ENCODE measurements around the gene CPXM2.

Gene CPXM2

GRCh38 chr10:123926401-123927264, 35.0 kb upstream of the CPXM2 start:
- Histone ChIP-seq H3K9ac (ENCODE audit: low read depth in 1 of 2, low read length in 2 of 2) (no peak overlapping the region), H3K27ac (ENCODE audit: low read depth in 2 of 2, low read length in 2 of 2) (no peak overlapping the region), H3K4me1 (ENCODE audit: control insufficient read depth in 2 of 2, insufficient read depth in 2 of 2, low read length in 2 of 2) (no peaks in the 10 kb centered on the region), H3K4me3 (ENCODE audit: low read length in 2 of 2) (no peak overlapping the region), H3K9me3 (ENCODE audit: control insufficient read depth in 2 of 2, low read length in 2 of 2) (no peaks in the 10 kb centered on the region), H3K36me3 (ENCODE audit: control insufficient read depth in 2 of 2, insufficient read depth in 2 of 2, low read length in 2 of 2) (no peaks in the 10 kb centered on the region), H3K27me3 (ENCODE audit: control insufficient read depth in 2 of 2, insufficient read depth in 2 of 2, low read length in 2 of 2) (peaks cover 0 to 2% of the 10 kb centered on the region in 2 donors)

- H3K27ac ChIP-seq (ENCODE audit: low read depth in 2 of 2, low read length in 2 of 2) = no peak overlapping the region
- H3K4me1 ChIP-seq (ENCODE audit: control insufficient read depth in 2 of 2, insufficient read depth in 2 of 2, low read length in 2 of 2) = no peaks in the 10 kb centered on the region
- no peaks in the 10 kb centered on the region for H3K9me3 ChIP-seq (ENCODE audit: control insufficient read depth in 2 of 2, low read length in 2 of 2)
- no peak overlapping the region for H3K9ac ChIP-seq (ENCODE audit: low read depth in 1 of 2, low read length in 2 of 2)
- H3K36me3 ChIP-seq (ENCODE audit: control insufficient read depth in 2 of 2, insufficient read depth in 2 of 2, low read length in 2 of 2) = no peaks in the 10 kb centered on the region
- no peak overlapping the region for H3K4me3 ChIP-seq (ENCODE audit: low read length in 2 of 2)
- peaks cover 0 to 2% of the 10 kb centered on the region in 2 donors for H3K27me3 ChIP-seq (ENCODE audit: control insufficient read depth in 2 of 2, insufficient read depth in 2 of 2, low read length in 2 of 2)
These were observed 30.5 kb upstream of the CPXM2 start for GRCh38 chr10:123922126-123922525.

GRCh38 chr10:123916775-123917174, 25.2 kb upstream of the CPXM2 start:
- H3K4me3 ChIP-seq (ENCODE audit: low read length in 2 of 2) = no peak overlapping the region
- H3K9me3 ChIP-seq (ENCODE audit: control insufficient read depth in 2 of 2, low read length in 2 of 2) = no peaks in the 10 kb centered on the region
- H3K27ac ChIP-seq (ENCODE audit: low read depth in 2 of 2, low read length in 2 of 2) = no peak overlapping the region
- H3K27me3 ChIP-seq (ENCODE audit: control insufficient read depth in 2 of 2, insufficient read depth in 2 of 2, low read length in 2 of 2) = peaks cover 0 to 2% of the 10 kb centered on the region in 2 donors
- no peaks in the 10 kb centered on the region for H3K36me3 ChIP-seq (ENCODE audit: control insufficient read depth in 2 of 2, insufficient read depth in 2 of 2, low read length in 2 of 2)
- H3K4me1 ChIP-seq (ENCODE audit: control insufficient read depth in 2 of 2, insufficient read depth in 2 of 2, low read length in 2 of 2) = no peaks in the 10 kb centered on the region
- no peak overlapping the region for H3K9ac ChIP-seq (ENCODE audit: low read depth in 1 of 2, low read length in 2 of 2)

- Histone ChIP-seq H3K9me3 (ENCODE audit: control insufficient read depth in 2 of 2, low read length in 2 of 2) (no peaks in the 10 kb centered on the region), H3K36me3 (ENCODE audit: control insufficient read depth in 2 of 2, insufficient read depth in 2 of 2, low read length in 2 of 2) (no peaks in the 10 kb centered on the region), H3K27ac (ENCODE audit: low read depth in 2 of 2, low read length in 2 of 2) (no peak overlapping the region), H3K27me3 (ENCODE audit: control insufficient read depth in 2 of 2, insufficient read depth in 2 of 2, low read length in 2 of 2) (peaks cover 0 to 2% of the 10 kb centered on the region in 2 donors), H3K4me3 (ENCODE audit: low read length in 2 of 2) (no peak overlapping the region), H3K4me1 (ENCODE audit: control insufficient read depth in 2 of 2, insufficient read depth in 2 of 2, low read length in 2 of 2) (no peaks in the 10 kb centered on the region), H3K9ac (ENCODE audit: low read depth in 1 of 2, low read length in 2 of 2) (no peak overlapping the region)
These were observed 22.2 kb upstream of the CPXM2 start for GRCh38 chr10:123913688-123914268.

GRCh38 chr10:123912871-123913270, 21.3 kb upstream of the CPXM2 start:
- H3K9ac ChIP-seq (ENCODE audit: low read depth in 1 of 2, low read length in 2 of 2) = no peak overlapping the region
- H3K9me3 ChIP-seq (ENCODE audit: control insufficient read depth in 2 of 2, low read length in 2 of 2) = no peaks in the 10 kb centered on the region
- H3K36me3 ChIP-seq (ENCODE audit: control insufficient read depth in 2 of 2, insufficient read depth in 2 of 2, low read length in 2 of 2) = no peaks in the 10 kb centered on the region
- peaks cover 0 to 2% of the 10 kb centered on the region in 2 donors for H3K27me3 ChIP-seq (ENCODE audit: control insufficient read depth in 2 of 2, insufficient read depth in 2 of 2, low read length in 2 of 2)
- H3K4me1 ChIP-seq (ENCODE audit: control insufficient read depth in 2 of 2, insufficient read depth in 2 of 2, low read length in 2 of 2) = no peaks in the 10 kb centered on the region
- no peak overlapping the region for H3K27ac ChIP-seq (ENCODE audit: low read depth in 2 of 2, low read length in 2 of 2)
- H3K4me3 ChIP-seq (ENCODE audit: low read length in 2 of 2) = no peak overlapping the region

- Histone ChIP-seq H3K36me3 (ENCODE audit: control insufficient read depth in 2 of 2, insufficient read depth in 2 of 2, low read length in 2 of 2) (no peaks in the 10 kb centered on the region), H3K4me3 (ENCODE audit: low read length in 2 of 2) (no peak overlapping the region), H3K27me3 (ENCODE audit: control insufficient read depth in 2 of 2, insufficient read depth in 2 of 2, low read length in 2 of 2) (peaks cover 0 to 2% of the 10 kb centered on the region in 2 donors), H3K4me1 (ENCODE audit: control insufficient read depth in 2 of 2, insufficient read depth in 2 of 2, low read length in 2 of 2) (no peaks in the 10 kb centered on the region), H3K9ac (ENCODE audit: low read depth in 1 of 2, low read length in 2 of 2) (no peak overlapping the region), H3K9me3 (ENCODE audit: control insufficient read depth in 2 of 2, low read length in 2 of 2) (no peaks in the 10 kb centered on the region), H3K27ac (ENCODE audit: low read depth in 2 of 2, low read length in 2 of 2) (no peak overlapping the region)
These were observed 20.9 kb upstream of the CPXM2 start for GRCh38 chr10:123912466-123912865.

GRCh38 chr10:123911866-123912265, 20.3 kb upstream of the CPXM2 start:
- Histone ChIP-seq H3K36me3 (ENCODE audit: control insufficient read depth in 2 of 2, insufficient read depth in 2 of 2, low read length in 2 of 2) (no peaks in the 10 kb centered on the region), H3K9ac (ENCODE audit: low read depth in 1 of 2, low read length in 2 of 2) (no peak overlapping the region), H3K4me3 (ENCODE audit: low read length in 2 of 2) (no peak overlapping the region), H3K4me1 (ENCODE audit: control insufficient read depth in 2 of 2, insufficient read depth in 2 of 2, low read length in 2 of 2) (no peaks in the 10 kb centered on the region), H3K27ac (ENCODE audit: low read depth in 2 of 2, low read length in 2 of 2) (no peak overlapping the region), H3K27me3 (ENCODE audit: control insufficient read depth in 2 of 2, insufficient read depth in 2 of 2, low read length in 2 of 2) (peaks cover 0 to 2% of the 10 kb centered on the region in 2 donors), H3K9me3 (ENCODE audit: control insufficient read depth in 2 of 2, low read length in 2 of 2) (no peaks in the 10 kb centered on the region)

GRCh38 chr10:123909866-123910265, 18.3 kb upstream of the CPXM2 start:
- Histone ChIP-seq H3K27ac (ENCODE audit: low read depth in 2 of 2, low read length in 2 of 2) (no peak overlapping the region), H3K4me3 (ENCODE audit: low read length in 2 of 2) (no peak overlapping the region), H3K36me3 (ENCODE audit: control insufficient read depth in 2 of 2, insufficient read depth in 2 of 2, low read length in 2 of 2) (no peaks in the 10 kb centered on the region), H3K9me3 (ENCODE audit: control insufficient read depth in 2 of 2, low read length in 2 of 2) (no peaks in the 10 kb centered on the region), H3K27me3 (ENCODE audit: control insufficient read depth in 2 of 2, insufficient read depth in 2 of 2, low read length in 2 of 2) (peaks cover 0 to 2% of the 10 kb centered on the region in 2 donors), H3K4me1 (ENCODE audit: control insufficient read depth in 2 of 2, insufficient read depth in 2 of 2, low read length in 2 of 2) (no peaks in the 10 kb centered on the region), H3K9ac (ENCODE audit: low read depth in 1 of 2, low read length in 2 of 2) (no peak overlapping the region)

GRCh38 chr10:123909426-123909825, 17.8 kb upstream of the CPXM2 start:
- Histone ChIP-seq H3K4me1 (ENCODE audit: control insufficient read depth in 2 of 2, insufficient read depth in 2 of 2, low read length in 2 of 2) (no peaks in the 10 kb centered on the region), H3K9ac (ENCODE audit: low read depth in 1 of 2, low read length in 2 of 2) (no peak overlapping the region), H3K27ac (ENCODE audit: low read depth in 2 of 2, low read length in 2 of 2) (no peak overlapping the region), H3K36me3 (ENCODE audit: control insufficient read depth in 2 of 2, insufficient read depth in 2 of 2, low read length in 2 of 2) (no peaks in the 10 kb centered on the region), H3K4me3 (ENCODE audit: low read length in 2 of 2) (no peak overlapping the region), H3K27me3 (ENCODE audit: control insufficient read depth in 2 of 2, insufficient read depth in 2 of 2, low read length in 2 of 2) (peaks cover 0 to 2% of the 10 kb centered on the region in 2 donors), H3K9me3 (ENCODE audit: control insufficient read depth in 2 of 2, low read length in 2 of 2) (no peaks in the 10 kb centered on the region)

- Histone ChIP-seq H3K4me3 (ENCODE audit: low read length in 2 of 2) (no peak overlapping the region), H3K36me3 (ENCODE audit: control insufficient read depth in 2 of 2, insufficient read depth in 2 of 2, low read length in 2 of 2) (no peaks in the 10 kb centered on the region), H3K27ac (ENCODE audit: low read depth in 2 of 2, low read length in 2 of 2) (no peak overlapping the region), H3K9me3 (ENCODE audit: control insufficient read depth in 2 of 2, low read length in 2 of 2) (no peaks in the 10 kb centered on the region), H3K27me3 (ENCODE audit: control insufficient read depth in 2 of 2, insufficient read depth in 2 of 2, low read length in 2 of 2) (no peaks in the 10 kb centered on the region), H3K4me1 (ENCODE audit: control insufficient read depth in 2 of 2, insufficient read depth in 2 of 2, low read length in 2 of 2) (no peaks in the 10 kb centered on the region), H3K9ac (ENCODE audit: low read depth in 1 of 2, low read length in 2 of 2) (no peak overlapping the region)
These were observed 16.8 kb upstream of the CPXM2 start for GRCh38 chr10:123908379-123908778.

Measured in mucosa of rectum (tissue), 2 donors.